Caco-2 (cell line): Measurements from ENCODE around the gene SLC25A18. TPM values are rescaled to one million over a fixed set of nuclear protein-coding genes. Genes with fewer than 3 reads are reported as not detected.
A peak's percentile ranks its signal among the peaks of the same experiment; 100 is the strongest.

Source experiments
- BruUV-seq: library from RNA; stranded (reverse); fragments of 400-500 nt; replicated peaks from 2 replicates; lab custom pipeline; 2021; lab: Mats Ljungman, UMichigan
- CTCF ChIA-PET: fragments of 300-600 bp; sonication (Branson Sonifier 250); formaldehyde crosslinking; loops from one replicate; lab custom pipeline; 2022; ENCODE audit warnings: antibody characterized with exemption; lab: Charles Lee
- POLR2A ChIA-PET: fragments of 300-600 bp; sonication (Branson Sonifier 250); formaldehyde crosslinking; loops from one replicate; lab custom pipeline; 2022; ENCODE audit warnings: antibody characterized with exemption; lab: Charles Lee
- DNase-seq, 2 experiments: peaks; one replicate each; pipeline versions ENCODE4 v3.0.0 to v3.0.0-alpha.2; 2020 to 2022
- H3K27me3 ChIP-seq: replicated peaks from 2 replicates; pipeline ENCODE4 v1.6.0; 2011; ENCODE audit warnings: low read length; ENCODE audit not compliant: control insufficient read depth, insufficient read depth
- H3K36me3 ChIP-seq: 2 replicates; pipeline ENCODE4 v1.5.1; 2011; ENCODE audit warnings: low read length; ENCODE audit not compliant: control insufficient read depth, insufficient read depth
- H3K4me1 ChIP-seq: fragments of 250-450 bp; sonication (Bioruptor Pico); 2 replicates; pipeline ENCODE4 v1.5.1; 2020; ENCODE audit warnings: mild to moderate bottlenecking
- H3K4me3 ChIP-seq: 2 replicates; pipeline ENCODE4 v1.5.1; 2011; ENCODE audit warnings: low read depth, mild to moderate bottlenecking, control low read depth, low read length
- H3K9me3 ChIP-seq: fragments of 250-450 bp; sonication (Bioruptor Pico); 2 replicates; pipeline ENCODE4 v1.5.1; 2020; ENCODE audit warnings: mild to moderate bottlenecking, moderate library complexity
- H3K27ac Mint-ChIP-seq: one replicate; pipeline ENCODE4 v1.8.0; 2022; ENCODE audit warnings: mixed read lengths; ENCODE audit not compliant: unreplicated experiment
- H3K27me3 Mint-ChIP-seq: one replicate; pipeline ENCODE4 v1.8.0; 2022; ENCODE audit warnings: mixed read lengths; ENCODE audit not compliant: insufficient read depth, unreplicated experiment
- H3K36me3 Mint-ChIP-seq: one replicate; pipeline ENCODE4 v1.8.0; 2022; ENCODE audit warnings: mild to moderate bottlenecking, mixed read lengths; ENCODE audit not compliant: insufficient read depth, unreplicated experiment
- H3K4me1 Mint-ChIP-seq: one replicate; pipeline ENCODE4 v1.8.0; 2022; ENCODE audit warnings: low read depth, mixed read lengths; ENCODE audit not compliant: unreplicated experiment
- H3K4me3 Mint-ChIP-seq: one replicate; pipeline ENCODE4 v1.8.0; 2022; ENCODE audit warnings: mild to moderate bottlenecking, moderate library complexity, mixed read lengths; ENCODE audit not compliant: unreplicated experiment
- H3K9me3 Mint-ChIP-seq: one replicate; pipeline ENCODE4 v1.8.0; 2022; ENCODE audit warnings: mixed read lengths; ENCODE audit not compliant: unreplicated experiment
- CTCF ChIP-seq, 2 experiments: fragments of 200-600 bp in 1 of 2; IDR thresholded peaks; 1 replicate in 1 of 2; 2 replicates in 1 of 2; pipeline versions ENCODE4 v1.5.1 to v1.8.0; 2011 to 2022; ENCODE audit warnings: antibody characterized with exemption in 1 of 2, control low read depth in 1 of 2, inconsistent platforms in 1 of 2, low read depth in 1 of 2, low read length in 1 of 2, mild to moderate bottlenecking in 1 of 2, moderate library complexity in 1 of 2; ENCODE audit not compliant: insufficient read depth in 1 of 2, severe bottlenecking in 1 of 2, unreplicated experiment in 1 of 2
- intact Hi-C: fragments of 100-400 bp; cut with micrococcal nuclease; formaldehyde crosslinking; loops from one replicate; pipeline ENCODE4 v1.10.0; 2022; ENCODE audit not compliant: unreplicated experiment
- total RNA-seq: library from RNA; stranded (reverse); gene quantifications from 2 replicates; pipeline ENCODE4 v1.2.3, GENCODE V29; 2022

SLC25A18 gene
- total RNA-seq, 1 experiment from 2014 or later = not detected

- TF ChIP-seq CTCF (IDR thresholded peaks at IDR 0.05; ENCODE audit: insufficient read depth in 1 of 2, low read depth in 1 of 2, low read length in 1 of 2, severe bottlenecking in 1 of 2, unreplicated experiment in 1 of 2) = no peak
- no TSS peak for BruUV-seq
- H3K4me3 Mint-ChIP-seq = peak overlapping the region; percentile 94
- POLR2A ChIA-PET = no interaction called here
- no peaks in the 10 kb centered on the region for H3K27me3 Mint-ChIP-seq
- no peaks in the 10 kb centered on the region for H3K9me3 Mint-ChIP-seq
- H3K36me3 Mint-ChIP-seq = peaks cover 39% of the 10 kb centered on the region
- Histone ChIP-seq H3K9me3 (no peaks in the 10 kb centered on the region), H3K4me1 (peaks cover 25% of the 10 kb centered on the region), H3K36me3 (no peaks in the 10 kb centered on the region), H3K4me3 (peak overlapping the region; percentile 67), H3K27me3 (no peaks in the 10 kb centered on the region)
- H3K27ac Mint-ChIP-seq = peak overlapping the region; percentile 95
- peaks cover 18% of the 10 kb centered on the region for H3K4me1 Mint-ChIP-seq
- intact Hi-C loops = no loop called here
- no peak for DNase-seq
- CTCF ChIA-PET = interaction anchor here (0.7 kb wide), 1 partner anchor 79 kb away, joined by 6 read pairs; no protein-coding TSS in a partner anchor
Measured at GRCh38 chr22:17637490-17638181, 74.3 kb downstream of the SLC25A18 start.

- Mint-ChIP-seq H3K4me1 (peaks cover 18% of the 10 kb centered on the region), H3K27me3 (no peaks in the 10 kb centered on the region), H3K9me3 (no peaks in the 10 kb centered on the region), H3K4me3 (peak overlapping the region; percentile 94), H3K36me3 (peaks cover 41% of the 10 kb centered on the region), H3K27ac (peak overlapping the region; percentile 95)
- peak overlapping the region; percentile 67 for H3K4me3 ChIP-seq
- ChIA-PET CTCF (interaction anchor here (1.0 kb wide), 1 partner anchor 20 kb away, joined by 3 read pairs; no protein-coding TSS in a partner anchor), POLR2A (no interaction called here)
- DNase-seq = no peak
- no peaks in the 10 kb centered on the region for H3K27me3 ChIP-seq
- H3K4me1 ChIP-seq = peaks cover 20% of the 10 kb centered on the region
- no peaks in the 10 kb centered on the region for H3K9me3 ChIP-seq
- peak in 1 of 2 experiments; percentile 26 for TF ChIP-seq CTCF (IDR thresholded peaks at IDR 0.05; ENCODE audit: insufficient read depth in 1 of 2, low read depth in 1 of 2, low read length in 1 of 2, severe bottlenecking in 1 of 2, unreplicated experiment in 1 of 2)
- intact Hi-C loops = no loop called here
- no peaks in the 10 kb centered on the region for H3K36me3 ChIP-seq
- BruUV-seq = no TSS peak
Measured at GRCh38 chr22:17638182-17638431, 74.8 kb downstream of the SLC25A18 start.

DNA sequence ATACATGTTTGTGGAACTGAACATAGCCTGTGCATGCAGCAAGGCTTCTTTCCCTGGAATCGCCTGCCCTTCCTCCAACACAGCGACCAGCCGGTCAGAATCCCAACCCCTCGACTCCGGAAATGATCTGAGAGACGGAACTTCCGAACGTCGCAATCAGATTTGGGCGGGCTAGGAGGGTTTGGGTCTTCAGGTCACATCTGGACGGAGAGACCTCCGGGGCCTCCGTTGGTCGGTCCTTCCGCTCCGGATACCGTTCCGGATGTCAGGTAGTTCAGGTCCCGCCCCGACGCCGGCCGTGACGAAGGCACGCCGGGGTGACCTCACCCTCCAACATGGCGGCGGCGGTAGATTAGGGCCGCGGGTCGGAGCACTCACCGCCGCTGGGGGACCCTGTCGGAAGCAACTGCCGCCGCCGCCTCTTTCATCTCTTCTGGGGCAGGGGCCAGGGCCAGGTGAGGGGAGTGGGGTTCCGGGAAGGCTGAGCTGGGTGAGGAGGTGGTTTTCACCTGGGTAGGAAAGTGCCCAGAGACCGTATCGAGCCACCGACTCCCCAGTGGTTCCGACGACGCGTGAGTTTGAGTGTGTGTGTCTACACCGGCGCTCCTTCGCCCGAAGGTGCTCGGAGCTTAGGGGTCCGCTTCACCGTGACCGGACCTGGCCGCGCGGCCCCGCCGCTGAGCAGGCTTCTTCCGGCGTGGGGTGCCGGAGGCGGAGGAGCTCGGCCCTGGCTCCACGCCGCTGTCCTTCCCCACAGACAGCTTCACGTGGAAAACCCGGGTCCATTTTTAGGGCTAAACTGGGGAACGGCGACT is 75.3 kb downstream of the SLC25A18 start, which contains the start of gene BCL2L13:
BCL2L13 (plus strand) TSS at position 326 of the 815 bp plus-strand sequence. CDS start 16,955 bp downstream, outside the sequence.
- intact Hi-C loops = no loop called here

More for the DNA sequence above, 75.3 kb downstream of the SLC25A18 start, which contains the start of gene BCL2L13:
- DNase-seq = peak; percentile 94 to 95
- H3K4me3 Mint-ChIP-seq = peak within 1 kb of the TSS; percentile 94
- peaks cover 38% of the 10 kb centered on the region for H3K36me3 Mint-ChIP-seq
- CTCF ChIA-PET = interaction anchor here (1.0 kb wide), 1 partner anchor 20 kb away, joined by 3 read pairs; no protein-coding TSS in a partner anchor
- H3K27me3 ChIP-seq = no peaks in the 10 kb centered on the region
- H3K4me1 ChIP-seq = peaks cover 18% of the 10 kb centered on the region
- no peaks in the 10 kb centered on the region for H3K9me3 ChIP-seq
- H3K4me3 ChIP-seq = peak within 1 kb of the TSS; percentile 67
- H3K9me3 Mint-ChIP-seq = no peaks in the 10 kb centered on the region
- no peaks in the 10 kb centered on the region for H3K27me3 Mint-ChIP-seq
- H3K36me3 ChIP-seq = no peaks in the 10 kb centered on the region
- POLR2A ChIA-PET = interaction anchor here (0.6 to 1.6 kb wide), 6 partner anchors 10 to 422 kb away, joined by 3 to 6 read pairs (median 4); no protein-coding TSS in a partner anchor
- TSS peak; percentile 62 for BruUV-seq
- TF ChIP-seq CTCF (IDR thresholded peaks at IDR 0.05; ENCODE audit: insufficient read depth in 1 of 2, low read depth in 1 of 2, low read length in 1 of 2, severe bottlenecking in 1 of 2, unreplicated experiment in 1 of 2) = no peak
- H3K27ac Mint-ChIP-seq = peak within 1 kb of the TSS; percentile 95
- H3K4me1 Mint-ChIP-seq = peaks cover 14% of the 10 kb centered on the region
